Keratinocyte (primary cell): ENCODE results near the gene BGN. TPM values are rescaled to one million over a fixed set of nuclear protein-coding genes. Genes with fewer than 3 reads are reported as not detected.

ENCODE experiments used
- DNase-seq: peaks from one replicate; pipeline ENCODE4 v3.0.0-alpha.2; 2011; ENCODE audit warnings: low read depth, missing footprints, low spot score
- FAIRE-seq: peaks from 2 replicates; lab custom pipeline; 2011; peaks lifted over from hg19 to GRCh38; lab: Jason Lieb, UNC
- H2AFZ ChIP-seq: 2 replicates; pipeline ENCODE4 v1.6.0; 2012; ENCODE audit warnings: low read length, control low read depth, inconsistent platforms; ENCODE audit not compliant: control insufficient read depth
- H3K27ac ChIP-seq: 2 replicates; pipeline ENCODE4 v1.5.1; 2011; ENCODE audit warnings: low read length; ENCODE audit not compliant: control insufficient read depth, insufficient read depth
- H3K27me3 ChIP-seq: 3 replicates; pipeline ENCODE4 v1.6.0; 2011; ENCODE audit warnings: low read length; ENCODE audit not compliant: control insufficient read depth, insufficient read depth; ENCODE audit errors: extremely low read depth
- H3K36me3 ChIP-seq, 2 experiments: 2 replicates in 1 of 2; 3 replicates in 1 of 2; pipeline ENCODE4 v1.5.1; 2011; ENCODE audit warnings: low read length in 2 of 2, mild to moderate bottlenecking in 1 of 2; ENCODE audit not compliant: control insufficient read depth in 2 of 2, insufficient read depth in 2 of 2; ENCODE audit errors: extremely low read depth in 1 of 2
- H3K4me1 ChIP-seq: 3 replicates; pipeline ENCODE4 v1.5.1; 2011; ENCODE audit warnings: low read length; ENCODE audit not compliant: control insufficient read depth, insufficient read depth; ENCODE audit errors: extremely low read depth
- H3K4me2 ChIP-seq: 3 replicates; pipeline ENCODE4 v1.6.0; 2011; ENCODE audit warnings: low read depth, low read length; ENCODE audit not compliant: control insufficient read depth, insufficient read depth; ENCODE audit errors: extremely low read depth
- H3K4me3 ChIP-seq, 3 experiments: fragments of 200-600 bp in 1 of 3; sonication (generic) in 1 of 3; 2 replicates in 2 of 3; 3 replicates in 1 of 3; pipeline ENCODE4 v1.5.1; 2011 to 2016; ENCODE audit warnings: low read length in 3 of 3, mild to moderate bottlenecking in 3 of 3, control low read depth in 2 of 3, inconsistent platforms in 1 of 3, low read depth in 1 of 3, mixed read lengths in 1 of 3, mixed run types in 1 of 3, moderate library complexity in 1 of 3; ENCODE audit not compliant: control insufficient read depth in 2 of 3, insufficient read depth in 2 of 3; ENCODE audit errors: extremely low read depth in 1 of 3
- H3K79me2 ChIP-seq: 2 replicates; pipeline ENCODE4 v1.6.0; 2012; ENCODE audit warnings: low read length; ENCODE audit not compliant: control insufficient read depth, insufficient read depth
- H3K9ac ChIP-seq: 3 replicates; pipeline ENCODE4 v1.6.0; 2011; ENCODE audit warnings: low read length; ENCODE audit not compliant: control insufficient read depth, insufficient read depth; ENCODE audit errors: extremely low read depth
- H3K9me1 ChIP-seq: 3 replicates; pipeline ENCODE4 v1.6.0; 2011; ENCODE audit warnings: low read length; ENCODE audit not compliant: control insufficient read depth, insufficient read depth; ENCODE audit errors: extremely low read depth
- H3K9me3 ChIP-seq: 2 replicates; pipeline ENCODE4 v1.5.1; 2012; ENCODE audit warnings: low read depth, low read length; ENCODE audit not compliant: control insufficient read depth
- H4K20me1 ChIP-seq: 3 replicates; pipeline ENCODE4 v1.6.0; 2011; ENCODE audit warnings: low read length; ENCODE audit not compliant: control insufficient read depth, insufficient read depth; ENCODE audit errors: extremely low read depth
- CTCF ChIP-seq, 3 experiments: IDR thresholded peaks in 1 of 3; conservative IDR thresholded peaks in 1 of 3; optimal IDR thresholded peaks in 1 of 3; 2 replicates in 2 of 3; 3 replicates in 1 of 3; pipeline versions ENCODE3 to v1.5.1; 2011; ENCODE audit warnings: low read length in 3 of 3, mild to moderate bottlenecking in 3 of 3, moderate library complexity in 2 of 3, control low read depth in 1 of 3, inconsistent platforms in 1 of 3; ENCODE audit not compliant: insufficient read depth in 2 of 3; ENCODE audit errors: extremely low read depth in 1 of 3
- EZH2 ChIP-seq: IDR thresholded peaks from one replicate; pipeline ENCODE4 v1.6.1; 2012; ENCODE audit warnings: inconsistent platforms, mild to moderate bottlenecking, low read length, moderate library complexity
- dilution Hi-C: fragments of 300-500 bp; cut with MboI; formaldehyde crosslinking; loops from one replicate; pipeline ENCODE4 v1.7.0; 2020; ENCODE audit warnings: low sequenced_read_pairs; ENCODE audit not compliant: extremely low pct_ligation_motif_present
- polyA plus RNA-seq, 5 experiments: library from polyadenylated mRNA; depleted of rRNA in 3 of 5; stranded (reverse) in 3 of 5; stranded (forward) in 1 of 5; unstranded in 1 of 5; fragments of >200 nt; gene quantifications; 1 replicate in 1 of 5; 2 replicates in 3 of 5; 3 replicates in 1 of 5; pipeline versions ENCODE4 v1.2.1 to v1.2.3, GENCODE V29; 2011 to 2012; ENCODE audit warnings: missing spikeins in 2 of 5, low read depth in 1 of 5, low replicate concordance in 1 of 5

BGN gene
- polyA plus RNA-seq, 1 donor (not counting 4 experiments of a cell fraction or from before 2014, with no cell fraction given), result 0.07 TPM

- Histone ChIP-seq H3K9me3 (no peaks in the 10 kb centered on the region), H3K4me3 (no peak overlapping the region), H3K4me2 (no peak overlapping the region), H3K9me1 (no peaks in the 10 kb centered on the region), H4K20me1 (no peaks in the 10 kb centered on the region), H3K4me1 (peaks cover 2% of the 10 kb centered on the region), H3K27me3 (no peaks in the 10 kb centered on the region), H3K36me3 (no peaks in the 10 kb centered on the region), H3K9ac (no peak overlapping the region), H3K27ac (no peak overlapping the region), H3K79me2 (no peaks in the 10 kb centered on the region), H2AFZ (no peak overlapping the region)
- TF ChIP-seq EZH2 (no peak), CTCF (optimal IDR thresholded peaks at IDR 0.05 in 1 of 3, IDR thresholded peaks at IDR 0.05 in 1 of 3, conservative IDR thresholded peaks at IDR 0.05 in 1 of 3; ENCODE audit: extremely low read depth in 1 of 3, insufficient read depth in 2 of 3, low read length in 3 of 3) (no peak)
- no peak for DNase-seq
- FAIRE-seq, result no peak
- dilution Hi-C loops, result no loop called here
These were observed 31.7 kb upstream of the BGN start for GRCh38 chrX:153463031-153463430.

GRCh38 chrX:153463556-153463955, 31.2 kb upstream of the BGN start:
- FAIRE-seq, result no peak
- no peaks in the 10 kb centered on the region for H3K36me3 ChIP-seq

More at GRCh38 chrX:153463556-153463955, 31.2 kb upstream of the BGN start:
- H3K9me3 ChIP-seq, result no peaks in the 10 kb centered on the region
- H4K20me1 ChIP-seq, result no peaks in the 10 kb centered on the region
- no peaks in the 10 kb centered on the region for H3K9me1 ChIP-seq
- no peaks in the 10 kb centered on the region for H3K79me2 ChIP-seq
- H3K4me2 ChIP-seq, result no peak overlapping the region
- no peaks in the 10 kb centered on the region for H3K27me3 ChIP-seq
- TF ChIP-seq CTCF (optimal IDR thresholded peaks at IDR 0.05 in 1 of 3, IDR thresholded peaks at IDR 0.05 in 1 of 3, conservative IDR thresholded peaks at IDR 0.05 in 1 of 3; ENCODE audit: extremely low read depth in 1 of 3, insufficient read depth in 2 of 3, low read length in 3 of 3) (no peak), EZH2 (no peak)
- DNase-seq, result no peak
- H2AFZ ChIP-seq, result no peak overlapping the region
- H3K27ac ChIP-seq, result no peak overlapping the region
- dilution Hi-C loops, result no loop called here
- no peak overlapping the region for H3K9ac ChIP-seq
- H3K4me3 ChIP-seq, result no peak overlapping the region
- H3K4me1 ChIP-seq, result peaks cover 2% of the 10 kb centered on the region
